DOHH2 (cell line): ENCODE measurements around the gene SLC13A2.

ENCODE experiments used
- H3F3A ChIP-seq: fragments of 200-600 bp; sonication (generic), shearing (Covaris generic); 2 replicates; pipeline ENCODE4 v1.6.0; 2016; ENCODE audit warnings: antibody characterized with exemption, mild to moderate bottlenecking; ENCODE audit not compliant: control insufficient read depth, insufficient read depth
- H3K27ac ChIP-seq: fragments of 200-600 bp; sonication (generic); 2 replicates; pipeline ENCODE4 v1.5.1; 2014; ENCODE audit warnings: low read depth, mild to moderate bottlenecking, low read length, moderate library complexity
- H3K27me3 ChIP-seq: fragments of 200-600 bp; sonication (generic); 2 replicates; pipeline ENCODE4 v1.6.1; 2014; ENCODE audit warnings: mild to moderate bottlenecking, low read length, mixed read lengths; ENCODE audit not compliant: control insufficient read depth
- H3K36me3 ChIP-seq: fragments of 200-600 bp; sonication (generic); 2 replicates; pipeline ENCODE4 v1.6.1; 2014; ENCODE audit warnings: mild to moderate bottlenecking, low read length, moderate library complexity, mixed read lengths; ENCODE audit not compliant: control insufficient read depth
- H3K4me1 ChIP-seq: fragments of 200-600 bp; sonication (generic); 2 replicates; pipeline ENCODE4 v1.6.1; 2014; ENCODE audit warnings: mild to moderate bottlenecking, low read length, mixed read lengths; ENCODE audit not compliant: control insufficient read depth
- H3K4me2 ChIP-seq: fragments of 200-600 bp; sonication (generic); 2 replicates; pipeline ENCODE4 v1.6.0; 2014; ENCODE audit warnings: mild to moderate bottlenecking, low read length, moderate library complexity
- H3K4me3 ChIP-seq: fragments of 200-600 bp; sonication (generic); 2 replicates; pipeline ENCODE4 v1.5.1; 2014; ENCODE audit warnings: mild to moderate bottlenecking, low read length, mixed read lengths
- H3K79me2 ChIP-seq: fragments of 200-600 bp; sonication (generic); 2 replicates; pipeline ENCODE4 v1.6.1; 2014; ENCODE audit warnings: mild to moderate bottlenecking, low read length, mixed read lengths; ENCODE audit not compliant: control insufficient read depth
- H3K9me2 ChIP-seq: fragments of 200-600 bp; sonication (generic); replicated peaks from 2 replicates; pipeline ENCODE4 v1.6.1; 2014; ENCODE audit warnings: mild to moderate bottlenecking, low read length, mixed read lengths; ENCODE audit not compliant: control insufficient read depth
- H3K9me3 ChIP-seq: fragments of 200-600 bp; sonication (generic); 2 replicates; pipeline ENCODE4 v1.6.1; 2014; ENCODE audit warnings: antibody characterized with exemption, low read length, mixed read lengths; ENCODE audit not compliant: control insufficient read depth, insufficient read depth
- H4K20me1 ChIP-seq: fragments of 200-600 bp; sonication (generic); 2 replicates; pipeline ENCODE4 v1.6.0; 2014; ENCODE audit warnings: low read depth, mild to moderate bottlenecking, antibody characterized with exemption, low read length, moderate library complexity; ENCODE audit not compliant: control insufficient read depth, insufficient read depth
- EZH2phosphoT487 ChIP-seq: fragments of 200-600 bp; sonication (generic); IDR thresholded peaks from 2 replicates; pipeline ENCODE4 v1.6.1; 2017; ENCODE audit warnings: borderline replicate concordance, mild to moderate bottlenecking, antibody characterized with exemption, low read length, moderate library complexity, mixed read lengths
- TF ChIP-seq, protein P1 (sequence below): fragments of 200-600 bp; sonication (generic); IDR thresholded peaks from one replicate; pipeline ENCODE4 v1.5.1; 2014; ENCODE audit warnings: antibody characterized with exemption, mild to moderate bottlenecking, low read depth, low read length; ENCODE audit not compliant: poor library complexity, severe bottlenecking

Gene SLC13A2

GRCh38 chr17:28518132-28518531, 44.7 kb downstream of the SLC13A2 start:
- Histone ChIP-seq H3F3A (no peaks in the 10 kb centered on the region), H3K4me3 (no peak overlapping the region), H3K9me3 (peaks cover 14% of the 10 kb centered on the region; the same call in 1 of the 2 replicates), H4K20me1 (no peaks in the 10 kb centered on the region), H3K27ac (no peak overlapping the region), H3K4me2 (no peak overlapping the region), H3K79me2 (no peaks in the 10 kb centered on the region), H3K27me3 (no peaks in the 10 kb centered on the region; the same call in 1 of the 2 replicates), H3K9me2 (no peaks in the 10 kb centered on the region), H3K36me3 (no peaks in the 10 kb centered on the region), H3K4me1 (no peaks in the 10 kb centered on the region)
- no peak for TF ChIP-seq EZH2phosphoT487
- TF ChIP-seq, protein P1, sequence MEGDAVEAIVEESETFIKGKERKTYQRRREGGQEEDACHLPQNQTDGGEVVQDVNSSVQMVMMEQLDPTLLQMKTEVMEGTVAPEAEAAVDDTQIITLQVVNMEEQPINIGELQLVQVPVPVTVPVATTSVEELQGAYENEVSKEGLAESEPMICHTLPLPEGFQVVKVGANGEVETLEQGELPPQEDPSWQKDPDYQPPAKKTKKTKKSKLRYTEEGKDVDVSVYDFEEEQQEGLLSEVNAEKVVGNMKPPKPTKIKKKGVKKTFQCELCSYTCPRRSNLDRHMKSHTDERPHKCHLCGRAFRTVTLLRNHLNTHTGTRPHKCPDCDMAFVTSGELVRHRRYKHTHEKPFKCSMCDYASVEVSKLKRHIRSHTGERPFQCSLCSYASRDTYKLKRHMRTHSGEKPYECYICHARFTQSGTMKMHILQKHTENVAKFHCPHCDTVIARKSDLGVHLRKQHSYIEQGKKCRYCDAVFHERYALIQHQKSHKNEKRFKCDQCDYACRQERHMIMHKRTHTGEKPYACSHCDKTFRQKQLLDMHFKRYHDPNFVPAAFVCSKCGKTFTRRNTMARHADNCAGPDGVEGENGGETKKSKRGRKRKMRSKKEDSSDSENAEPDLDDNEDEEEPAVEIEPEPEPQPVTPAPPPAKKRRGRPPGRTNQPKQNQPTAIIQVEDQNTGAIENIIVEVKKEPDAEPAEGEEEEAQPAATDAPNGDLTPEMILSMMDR, result no peak

DNA sequence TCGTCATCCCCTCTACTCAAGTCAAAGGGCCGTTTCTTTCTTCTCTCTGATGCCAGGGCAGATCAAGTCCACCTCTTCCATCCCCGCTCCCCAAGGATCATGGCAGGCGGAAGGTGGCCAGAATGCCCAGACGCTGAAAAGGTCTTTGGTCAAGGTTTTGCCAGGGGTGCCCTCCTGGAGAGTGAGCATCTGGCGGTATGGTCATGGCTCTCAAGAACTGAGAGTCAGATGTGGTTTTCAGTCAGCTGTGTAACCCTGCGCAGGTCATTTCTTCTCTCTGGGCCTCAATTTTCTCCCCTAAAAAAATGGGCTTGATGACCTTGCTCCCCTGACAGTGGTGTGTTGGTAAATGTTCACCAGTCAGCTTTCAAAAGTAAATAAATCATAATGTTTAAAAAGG, 45.1 kb downstream of the SLC13A2 start:
- H3F3A ChIP-seq, result no peaks in the 10 kb centered on the region
- no peaks in the 10 kb centered on the region for H4K20me1 ChIP-seq
- H3K36me3 ChIP-seq, result no peaks in the 10 kb centered on the region
- H3K4me2 ChIP-seq, result no peak overlapping the region
- H3K9me3 ChIP-seq, result peaks cover 14% of the 10 kb centered on the region; the same call in 1 of the 2 replicates
- no peak overlapping the region for H3K27ac ChIP-seq
- H3K79me2 ChIP-seq, result no peaks in the 10 kb centered on the region
- H3K27me3 ChIP-seq, result no peaks in the 10 kb centered on the region; the same call in 1 of the 2 replicates
- H3K4me1 ChIP-seq, result no peaks in the 10 kb centered on the region
- H3K9me2 ChIP-seq, result no peaks in the 10 kb centered on the region
- no peak for TF ChIP-seq EZH2phosphoT487
- TF ChIP-seq, protein P1, result no peak
- H3K4me3 ChIP-seq, result no peak overlapping the region

DNA sequence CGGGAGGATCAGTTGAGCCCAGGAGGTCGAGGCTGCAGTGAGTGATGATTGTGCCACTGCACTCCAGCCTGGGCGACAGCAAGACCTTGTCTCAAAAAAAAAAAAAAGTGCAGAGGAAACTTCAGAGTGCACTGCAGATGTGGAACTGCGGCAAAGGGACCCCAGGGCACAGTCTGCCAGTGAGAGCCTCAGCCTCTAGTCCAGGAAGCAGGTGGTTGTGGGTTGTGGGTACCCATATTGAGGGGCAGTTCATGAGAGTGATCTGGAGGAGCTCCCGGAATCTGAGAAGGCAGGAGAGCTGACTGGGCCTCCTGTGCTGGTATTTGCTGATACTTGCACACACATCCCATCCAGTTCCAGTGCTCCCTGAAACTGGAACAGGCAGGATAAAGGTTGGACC, 45.8 kb downstream of the SLC13A2 start:
- no peaks in the 10 kb centered on the region for H3K4me1 ChIP-seq
- no peak overlapping the region for H3K4me2 ChIP-seq
- TF ChIP-seq, protein P1, result no peak
- TF ChIP-seq EZH2phosphoT487, result no peak
- no peak overlapping the region for H3K4me3 ChIP-seq
- H4K20me1 ChIP-seq, result no peaks in the 10 kb centered on the region
- H3K9me3 ChIP-seq, result peaks cover 14% of the 10 kb centered on the region; the same call in 1 of the 2 replicates
- no peak overlapping the region for H3K27ac ChIP-seq
- H3K9me2 ChIP-seq, result no peaks in the 10 kb centered on the region
- H3K79me2 ChIP-seq, result no peaks in the 10 kb centered on the region
- H3K27me3 ChIP-seq, result no peaks in the 10 kb centered on the region; the same call in 1 of the 2 replicates
- H3K36me3 ChIP-seq, result no peaks in the 10 kb centered on the region
- H3F3A ChIP-seq, result no peaks in the 10 kb centered on the region
